Naive thymus-derived CD4-positive, alpha-beta T cell (primary cell): ENCODE results near the gene DNASE1L1. TPM values are rescaled to one million over a fixed set of nuclear protein-coding genes. Genes with fewer than 3 reads are reported as not detected.

ENCODE experiments used
- ATAC-seq: fragments of 150-1000 bp; cut with Tn5 transposase; 2 replicates; pipeline ENCODE4 v1.10.0; 2021; ENCODE audit warnings: mild to moderate bottlenecking, moderate library complexity
- CTCF ChIA-PET: fragments of 350-600 bp; sonication (Branson Sonifier 250); formaldehyde crosslinking; loops from one replicate; lab custom pipeline; 2021; ENCODE audit warnings: antibody characterized with exemption; lab: Charles Lee
- POLR2A ChIA-PET: fragments of 350-600 bp; sonication (Branson Sonifier 250); formaldehyde crosslinking; loops from one replicate; lab custom pipeline; 2021; ENCODE audit warnings: antibody characterized with exemption, inconsistent platforms; lab: Charles Lee
- DNase-seq, 9 donors: peaks; one replicate each; pipeline versions ENCODE4 v3.0.0 to v3.0.0-alpha.2; 2020 to 2022; ENCODE audit warnings: mixed read lengths in 1 of 9
- H3K27ac ChIP-seq: one replicate; pipeline ENCODE4 v1.7.0; 2013; ENCODE audit warnings: mild to moderate bottlenecking, low read depth, low read length, moderate library complexity
- H3K27me3 ChIP-seq, 2 donors: one replicate each; pipeline ENCODE4 v1.7.0; 2013; ENCODE audit warnings: low read length in 2 of 2, mild to moderate bottlenecking in 2 of 2, moderate library complexity in 2 of 2; ENCODE audit not compliant: control insufficient read depth in 2 of 2, insufficient read depth in 2 of 2
- H3K36me3 ChIP-seq, 3 experiments: 1 replicate in 2 of 3; 2 replicates in 1 of 3; pipeline ENCODE4 v1.7.0; 2013; ENCODE audit warnings: low read length in 3 of 3, mild to moderate bottlenecking in 3 of 3, moderate library complexity in 1 of 3; ENCODE audit not compliant: insufficient read depth in 3 of 3, control insufficient read depth in 2 of 3
- H3K4me1 ChIP-seq, 2 donors: one replicate each; pipeline ENCODE4 v1.7.0; 2013; ENCODE audit warnings: low read length in 2 of 2, mild to moderate bottlenecking in 2 of 2, moderate library complexity in 1 of 2; ENCODE audit not compliant: control insufficient read depth in 2 of 2, insufficient read depth in 2 of 2
- H3K4me3 ChIP-seq: 2 replicates; pipeline ENCODE4 v1.7.0; 2013; ENCODE audit warnings: mild to moderate bottlenecking, low read length
- H3K9me3 ChIP-seq, 3 experiments: 1 replicate in 2 of 3; 2 replicates in 1 of 3; pipeline ENCODE4 v1.7.0; 2013; ENCODE audit warnings: low read length in 3 of 3; ENCODE audit not compliant: control insufficient read depth in 2 of 3
- H3K27ac Mint-ChIP-seq, 9 donors: one replicate each; pipeline ENCODE4 v1.8.0; 2020 to 2022; ENCODE audit warnings: mixed read lengths in 9 of 9, mild to moderate bottlenecking in 8 of 9, moderate library complexity in 5 of 9, inconsistent platforms in 2 of 9
- H3K27me3 Mint-ChIP-seq, 5 donors: one replicate each; pipeline ENCODE4 v1.8.0; 2021 to 2022; ENCODE audit warnings: mixed read lengths in 5 of 5, mild to moderate bottlenecking in 1 of 5
- H3K36me3 Mint-ChIP-seq, 5 donors: one replicate each; pipeline ENCODE4 v1.8.0; 2020 to 2022; ENCODE audit warnings: mixed read lengths in 5 of 5, mild to moderate bottlenecking in 3 of 5, inconsistent platforms in 1 of 5
- H3K4me1 Mint-ChIP-seq, 7 donors: one replicate each; pipeline ENCODE4 v1.8.0; 2020 to 2022; ENCODE audit warnings: mixed read lengths in 7 of 7, mild to moderate bottlenecking in 3 of 7, inconsistent platforms in 1 of 7
- H3K4me3 Mint-ChIP-seq, 10 donors: one replicate each; pipeline ENCODE4 v1.8.0; 2020 to 2022; ENCODE audit warnings: mild to moderate bottlenecking in 10 of 10, mixed read lengths in 10 of 10, moderate library complexity in 6 of 10, inconsistent platforms in 2 of 10
- H3K9me3 Mint-ChIP-seq, 11 donors: one replicate each; pipeline ENCODE4 v1.8.0; 2020 to 2022; ENCODE audit warnings: mixed read lengths in 11 of 11, mild to moderate bottlenecking in 4 of 11, inconsistent platforms in 1 of 11, moderate library complexity in 1 of 11
- intact Hi-C, 2 donors: fragments of 100-400 bp; cut with micrococcal nuclease; formaldehyde crosslinking; loops; one replicate each; pipeline ENCODE4 v1.15.1; 2023
- polyA plus RNA-seq, 2 donors: library from polyadenylated mRNA; unstranded; fragments of 300-500 nt; fragmentation: Illumina TruSeq; gene quantifications; one replicate each; pipeline ENCODE4 v1.2.3, GENCODE V29; 2021
- total RNA-seq, 6 experiments: library from RNA in 5 of 6; stranded (reverse) in 5 of 6; gene quantifications; 1 replicate in 5 of 6; 2 replicates in 1 of 6; pipeline ENCODE4 v1.2.3 and lab custom pipeline; 2021 to 2026

Gene DNASE1L1
- total and polyA plus RNA-seq, 7 experiments from 2014 or later = 11.1 to 31.1 (median 19.6) TPM

- no peaks in the 10 kb centered on the region for H3K27me3 Mint-ChIP-seq
- Histone ChIP-seq H3K27me3 (no peaks in the 10 kb centered on the region), H3K36me3 (peaks cover 0 to 25% (median 0%) of the 10 kb centered on the region in 3 experiments), H3K27ac (no peak overlapping the region), H3K9me3 (no peaks in the 10 kb centered on the region), H3K4me1 (peaks cover 0 to 4% of the 10 kb centered on the region in 2 donors), H3K4me3 (no peak overlapping the region)
- ChIA-PET POLR2A (interaction anchor here (1.0 kb wide), 1 partner anchor 45 kb away, joined by 3 read pairs; no protein-coding TSS in a partner anchor), CTCF (interaction anchor here (0.6 kb wide), 1 partner anchor 1202 kb away, joined by 3 read pairs; no protein-coding TSS in a partner anchor)
- ATAC-seq = no peak
- intact Hi-C loops = no loop called here
- H3K36me3 Mint-ChIP-seq = peaks cover 0 to 7% (median 0%) of the 10 kb centered on the region in 5 donors
- no peak for DNase-seq
- no peak overlapping the region for H3K4me3 Mint-ChIP-seq
- peak overlapping the region in 1 of 9 donors; percentile 26 for H3K27ac Mint-ChIP-seq
- peaks cover 7 to 31% (median 26%) of the 10 kb centered on the region in 7 donors for H3K4me1 Mint-ChIP-seq
- H3K9me3 Mint-ChIP-seq = peaks cover 0 to 3% (median 0%) of the 10 kb centered on the region in 11 donors
Observed at GRCh38 chrX:154433605-154434004, 24.6 kb upstream of the DNASE1L1 start.

- intact Hi-C loops = no loop called here
- H3K9me3 Mint-ChIP-seq = peaks cover 0 to 3% (median 0%) of the 10 kb centered on the region in 11 donors
- CTCF ChIA-PET = interaction anchor here (0.8 kb wide), 1 partner anchor 84 kb away, joined by 3 read pairs; no protein-coding TSS in a partner anchor
- no peaks in the 10 kb centered on the region for H3K9me3 ChIP-seq
- peaks cover 0 to 25% (median 0%) of the 10 kb centered on the region in 3 experiments for H3K36me3 ChIP-seq
- H3K36me3 Mint-ChIP-seq = peaks cover 0 to 8% (median 0%) of the 10 kb centered on the region in 5 donors
- peak overlapping the region in 1 of 10 donors; percentile 51 for H3K4me3 Mint-ChIP-seq
- H3K27me3 ChIP-seq = no peaks in the 10 kb centered on the region
- peaks cover 0 to 4% of the 10 kb centered on the region in 2 donors for H3K4me1 ChIP-seq
- POLR2A ChIA-PET = interaction anchor here (1.1 kb wide), 1 partner anchor 53 kb away, joined by 4 read pairs; no protein-coding TSS in a partner anchor
- no peak overlapping the region for H3K27ac ChIP-seq
- H3K4me3 ChIP-seq = no peak overlapping the region
- no peak overlapping the region for H3K27ac Mint-ChIP-seq
- no peaks in the 10 kb centered on the region for H3K27me3 Mint-ChIP-seq
- no peak for ATAC-seq
- DNase-seq = no peak
- peaks cover 7 to 32% (median 26%) of the 10 kb centered on the region in 7 donors for H3K4me1 Mint-ChIP-seq
Observed at GRCh38 chrX:154432210-154432609, 23.2 kb upstream of the DNASE1L1 start.

- H3K4me1 Mint-ChIP-seq = peaks cover 7 to 36% (median 26%) of the 10 kb centered on the region in 7 donors
- peaks cover 0 to 8% (median 0%) of the 10 kb centered on the region in 5 donors for H3K36me3 Mint-ChIP-seq
- no peaks in the 10 kb centered on the region for H3K27me3 ChIP-seq
- no peak overlapping the region for H3K4me3 ChIP-seq
- peaks cover 0 to 4% of the 10 kb centered on the region in 2 donors for H3K4me1 ChIP-seq
- ATAC-seq (no peak), DNase-seq (no peak)
- no peaks in the 10 kb centered on the region for H3K27me3 Mint-ChIP-seq
- peaks cover 0 to 22% (median 0%) of the 10 kb centered on the region in 3 experiments for H3K36me3 ChIP-seq
- H3K4me3 Mint-ChIP-seq = peak overlapping the region in 1 of 10 donors; percentile 9
- peak overlapping the region in 1 of 9 donors; percentile 18 for H3K27ac Mint-ChIP-seq
- ChIA-PET CTCF (no interaction called here), POLR2A (interaction anchor here (1.1 to 3.0 kb wide), 2 partner anchors 53 to 54 kb away, joined by 4 to 8 read pairs; no protein-coding TSS in a partner anchor)
- intact Hi-C loops = no loop called here
- H3K27ac ChIP-seq = no peak overlapping the region
- no peaks in the 10 kb centered on the region for H3K9me3 ChIP-seq
- peaks cover 0 to 3% (median 0%) of the 10 kb centered on the region in 11 donors for H3K9me3 Mint-ChIP-seq
Observed at GRCh38 chrX:154431341-154431740, 22.3 kb upstream of the DNASE1L1 start.

- ChIA-PET CTCF (interaction anchor here (0.6 kb wide), 1 partner anchor 59 kb away, joined by 3 read pairs; no protein-coding TSS in a partner anchor), POLR2A (interaction anchor here (3.0 kb wide), 1 partner anchor 53 kb away, joined by 8 read pairs; no protein-coding TSS in a partner anchor)
- Histone ChIP-seq H3K4me1 (peaks cover 0 to 4% of the 10 kb centered on the region in 2 donors), H3K27me3 (no peaks in the 10 kb centered on the region), H3K4me3 (no peak overlapping the region), H3K27ac (no peak overlapping the region), H3K36me3 (peaks cover 0 to 22% (median 0%) of the 10 kb centered on the region in 3 experiments), H3K9me3 (no peaks in the 10 kb centered on the region)
- Mint-ChIP-seq H3K4me3 (peak overlapping the region in 2 of 10 donors; percentile 33 to 80), H3K4me1 (peaks cover 7 to 33% (median 21%) of the 10 kb centered on the region in 7 donors), H3K9me3 (peaks cover 0 to 1% (median 0%) of the 10 kb centered on the region in 11 donors), H3K36me3 (peaks cover 0 to 8% (median 0%) of the 10 kb centered on the region in 5 donors), H3K27ac (peak overlapping the region in 6 of 9 donors; percentile 12 to 79 (median 36)), H3K27me3 (no peaks in the 10 kb centered on the region)
- intact Hi-C loops = no loop called here
- ATAC-seq = no peak
- no peak for DNase-seq
Observed at GRCh38 chrX:154430916-154431315, 21.9 kb upstream of the DNASE1L1 start.

- Mint-ChIP-seq H3K27ac (peak overlapping the region in 6 of 9 donors; percentile 15 to 79 (median 52)), H3K4me3 (peak overlapping the region in 4 of 10 donors; percentile 12 to 80 (median 40)), H3K4me1 (peaks cover 7 to 31% (median 21%) of the 10 kb centered on the region in 7 donors), H3K27me3 (no peaks in the 10 kb centered on the region), H3K36me3 (peaks cover 0 to 8% (median 0%) of the 10 kb centered on the region in 5 donors), H3K9me3 (peaks cover 0 to 1% (median 0%) of the 10 kb centered on the region in 11 donors)
- ATAC-seq (no peak), DNase-seq (no peak)
- H3K9me3 ChIP-seq = no peaks in the 10 kb centered on the region
- peaks cover 0 to 22% (median 0%) of the 10 kb centered on the region in 3 experiments for H3K36me3 ChIP-seq
- no peak overlapping the region for H3K4me3 ChIP-seq
- ChIA-PET POLR2A (interaction anchor here (3.0 kb wide), 1 partner anchor 54 kb away, joined by 8 read pairs; no protein-coding TSS in a partner anchor), CTCF (interaction anchor here (0.6 to 1.6 kb wide), 2 partner anchors 57 to 59 kb away, joined by 3 to 5 read pairs; no protein-coding TSS in a partner anchor)
- peaks cover 0 to 4% of the 10 kb centered on the region in 2 donors for H3K4me1 ChIP-seq
- intact Hi-C loops = no loop called here
- no peak overlapping the region for H3K27ac ChIP-seq
- no peaks in the 10 kb centered on the region for H3K27me3 ChIP-seq
Observed at GRCh38 chrX:154430479-154430878, 21.4 kb upstream of the DNASE1L1 start.

- peaks cover 0 to 8% (median 0%) of the 10 kb centered on the region in 5 donors for H3K36me3 Mint-ChIP-seq
- Histone ChIP-seq H3K4me3 (no peak overlapping the region), H3K9me3 (no peaks in the 10 kb centered on the region)
Observed at GRCh38 chrX:154429711-154430110, 20.7 kb upstream of the DNASE1L1 start.

More at GRCh38 chrX:154429711-154430110, 20.7 kb upstream of the DNASE1L1 start:
- Mint-ChIP-seq H3K9me3 (peaks cover 0 to 1% (median 0%) of the 10 kb centered on the region in 11 donors), H3K27ac (peak overlapping the region; percentile 27 to 91 (median 67)), H3K4me1 (peaks cover 7 to 31% (median 21%) of the 10 kb centered on the region in 7 donors), H3K4me3 (peak overlapping the region; percentile 77 to 86 (median 82)), H3K27me3 (no peaks in the 10 kb centered on the region)
- ChIA-PET CTCF (interaction anchor here (1.6 kb wide), 1 partner anchor 56 kb away, joined by 5 read pairs; no protein-coding TSS in a partner anchor), POLR2A (interaction anchor here (1.0 to 3.0 kb wide), 10 partner anchors 9 to 448 kb away, joined by 3 to 15 read pairs (median 4); partner anchors contain the start of genes SLC10A3 and TAFAZZIN)
- DNase-seq (no peak), ATAC-seq (no peak)
- Histone ChIP-seq H3K27me3 (no peaks in the 10 kb centered on the region), H3K27ac (peak overlapping the region; percentile 81), H3K36me3 (peaks cover 0 to 22% (median 0%) of the 10 kb centered on the region in 3 experiments), H3K4me1 (peaks cover 0 to 4% of the 10 kb centered on the region in 2 donors)
- intact Hi-C loops = no loop called here
